ENCODE measurements around the gene TSC22D2. TPM values are rescaled to one million over a fixed set of nuclear protein-coding genes. Genes with fewer than 3 reads are reported as not detected.

Gene TSC22D2
- total and polyA plus RNA-seq, 2 of the 4 experiments (the other 2 are of a cell fraction) = 12.2 to 20.5 TPM

DNA sequence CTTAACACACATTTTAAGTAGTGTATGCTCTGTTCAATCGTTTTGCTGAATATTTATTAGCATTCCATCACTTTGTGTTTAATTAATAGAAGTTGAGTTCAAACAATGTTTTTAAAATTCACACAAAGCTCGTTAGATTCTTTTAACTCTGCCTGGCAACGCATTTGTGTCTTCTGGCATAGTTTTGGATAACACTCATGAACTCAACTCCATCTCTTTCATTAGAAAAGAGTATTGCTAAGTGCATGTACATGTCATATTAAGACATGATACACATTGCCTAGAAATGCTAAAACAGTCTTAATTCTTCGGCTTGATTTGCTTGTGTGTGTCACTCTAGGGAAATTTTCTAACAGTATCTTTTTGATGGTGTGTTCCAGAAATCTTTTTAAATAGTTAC, 15.7 kb downstream of the TSC22D2 start:
- Histone ChIP-seq H3K9me1 (ENCODE audit: insufficient read depth, low read length) (no peaks in the 10 kb centered on the region), H4K5ac (ENCODE audit: low read depth, low read length) (0 out of 2 replicates have a peak overlapping the region, but pooled peaks have one; percentile 29), H2AK9ac (replicated peaks; ENCODE audit: low read depth, low read length, poor library complexity) (no peak overlapping the region), H4K91ac (ENCODE audit: insufficient read depth, low read depth, low read length) (no peak overlapping the region), H2AK5ac (ENCODE audit: low read depth, low read length) (no peak overlapping the region), H2AFZ (replicated peaks; ENCODE audit: low read length, poor library complexity) (no peak overlapping the region), H3K18ac (ENCODE audit: low read depth, low read length) (no peak overlapping the region; the same call in 1 of the 2 replicates), H3K79me1 (ENCODE audit: low read depth in 1 of 2, low read length in 2 of 2) (peaks cover 3 to 33% of the 10 kb centered on the region in 2 experiments; a peak in 2 of 4 replicates), H3K4me3 (ENCODE audit: insufficient read depth, low read depth, low read length) (no peak overlapping the region), H3K9me3 (ENCODE audit: control insufficient read depth, insufficient read depth, low read length) (no peaks in the 10 kb centered on the region), H3K27ac (ENCODE audit: insufficient read depth, low read length) (no peak overlapping the region), H3K56ac (ENCODE audit: extremely low read depth, insufficient read depth, low read length) (no peak overlapping the region), H4K20me1 (ENCODE audit: insufficient read depth, low read length) (peaks cover 69% of the 10 kb centered on the region; the same call in 1 of the 2 replicates), H3K4me1 (ENCODE audit: control insufficient read depth, insufficient read depth, low read length) (peaks cover 11% of the 10 kb centered on the region), H3K27me3 (ENCODE audit: control insufficient read depth, insufficient read depth, low read length) (no peaks in the 10 kb centered on the region), H3K9ac (ENCODE audit: low read depth, low read length) (no peak overlapping the region), H3K4me2 (ENCODE audit: low read depth, low read length) (peak overlapping the region; percentile 6; the same call in 1 of the 2 replicates), H2BK5ac (ENCODE audit: low read depth, low read length, poor library complexity, severe bottlenecking) (peak overlapping the region; percentile 7), H2BK20ac (ENCODE audit: low read depth, low read length) (no peak overlapping the region), H3K14ac (replicated peaks; ENCODE audit: low read depth, low read length) (no peak overlapping the region), H3K4ac (ENCODE audit: low read depth, low read length) (no peak overlapping the region), H2BK15ac (ENCODE audit: low read depth, low read length) (no peak overlapping the region), H4K8ac (ENCODE audit: low read depth in 2 of 2, low read length in 2 of 2) (no peak overlapping the region; a peak in 1 of 4 replicates), H2BK120ac (ENCODE audit: low read depth, low read length) (no peak overlapping the region), H3K23ac (ENCODE audit: low read depth, low read length) (no peak overlapping the region), H3K36me3 (ENCODE audit: control insufficient read depth, insufficient read depth, low read length) (no peaks in the 10 kb centered on the region; the same call in 1 of the 2 replicates)
- ChIA-PET POLR2A (ENCODE audit: unreplicated experiment) (no interaction called here), CTCF (interaction anchor here (1.1 kb wide), 1 partner anchor 8 kb away, joined by 3 read pairs; no protein-coding TSS in a partner anchor)
- BruUV-seq (replicated peaks) = no TSS peak
- intact Hi-C loops (cut with micrococcal nuclease) = no loop called here
- WGBS, 2 experiments (ENCODE audit: extremely low coverage in 2 of 2, insufficient read length in 1 of 2) = no CpG with 5 or more reads among the region's 4 CpGs
- dilution Hi-C loops (cut with HindIII; ENCODE audit: low sequenced_read_pairs, unreplicated experiment) = no loop called here
- TF ChIP-seq, protein P1, sequence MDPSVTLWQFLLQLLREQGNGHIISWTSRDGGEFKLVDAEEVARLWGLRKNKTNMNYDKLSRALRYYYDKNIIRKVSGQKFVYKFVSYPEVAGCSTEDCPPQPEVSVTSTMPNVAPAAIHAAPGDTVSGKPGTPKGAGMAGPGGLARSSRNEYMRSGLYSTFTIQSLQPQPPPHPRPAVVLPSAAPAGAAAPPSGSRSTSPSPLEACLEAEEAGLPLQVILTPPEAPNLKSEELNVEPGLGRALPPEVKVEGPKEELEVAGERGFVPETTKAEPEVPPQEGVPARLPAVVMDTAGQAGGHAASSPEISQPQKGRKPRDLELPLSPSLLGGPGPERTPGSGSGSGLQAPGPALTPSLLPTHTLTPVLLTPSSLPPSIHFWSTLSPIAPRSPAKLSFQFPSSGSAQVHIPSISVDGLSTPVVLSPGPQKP (IDR thresholded peaks at IDR 0.05; ENCODE audit: borderline replicate concordance, low read depth, low read length) = no peak
- TF ChIP-seq CHD1 (IDR thresholded peaks at IDR 0.05; ENCODE audit: low read depth, low read length) (no peak), RFX5 (IDR thresholded peaks at IDR 0.05; ENCODE audit: low read depth, low read length) (no peak), NFE2L2 (IDR thresholded peaks at IDR 0.05; ENCODE audit: low read depth, low read length) (no peak), MAZ (IDR thresholded peaks at IDR 0.05; ENCODE audit: borderline replicate concordance, low read depth, low read length) (no peak), CEBPB (IDR thresholded peaks at IDR 0.05; ENCODE audit: low read depth, low read length) (no peak), MAFK (IDR thresholded peaks at IDR 0.05; ENCODE audit: low read depth, low read length) (no peak), RAD21 (IDR thresholded peaks at IDR 0.05; ENCODE audit: low read length) (no peak), MXI1 (IDR thresholded peaks at IDR 0.05; ENCODE audit: borderline replicate concordance, low read depth, low read length) (no peak), RCOR1 (IDR thresholded peaks at IDR 0.05; ENCODE audit: insufficient replicate concordance, low read length) (no peak), POLR2A (IDR thresholded peaks at IDR 0.05; ENCODE audit: low read depth, low read length) (no peak), FOS (IDR thresholded peaks at IDR 0.05; ENCODE audit: low read depth, low read length) (no peak), SMC3 (IDR thresholded peaks at IDR 0.05; ENCODE audit: low read depth, low read length) (no peak), BHLHE40 (IDR thresholded peaks at IDR 0.05; ENCODE audit: low read depth, low read length) (no peak)
- TF ChIP-seq, protein P2, sequence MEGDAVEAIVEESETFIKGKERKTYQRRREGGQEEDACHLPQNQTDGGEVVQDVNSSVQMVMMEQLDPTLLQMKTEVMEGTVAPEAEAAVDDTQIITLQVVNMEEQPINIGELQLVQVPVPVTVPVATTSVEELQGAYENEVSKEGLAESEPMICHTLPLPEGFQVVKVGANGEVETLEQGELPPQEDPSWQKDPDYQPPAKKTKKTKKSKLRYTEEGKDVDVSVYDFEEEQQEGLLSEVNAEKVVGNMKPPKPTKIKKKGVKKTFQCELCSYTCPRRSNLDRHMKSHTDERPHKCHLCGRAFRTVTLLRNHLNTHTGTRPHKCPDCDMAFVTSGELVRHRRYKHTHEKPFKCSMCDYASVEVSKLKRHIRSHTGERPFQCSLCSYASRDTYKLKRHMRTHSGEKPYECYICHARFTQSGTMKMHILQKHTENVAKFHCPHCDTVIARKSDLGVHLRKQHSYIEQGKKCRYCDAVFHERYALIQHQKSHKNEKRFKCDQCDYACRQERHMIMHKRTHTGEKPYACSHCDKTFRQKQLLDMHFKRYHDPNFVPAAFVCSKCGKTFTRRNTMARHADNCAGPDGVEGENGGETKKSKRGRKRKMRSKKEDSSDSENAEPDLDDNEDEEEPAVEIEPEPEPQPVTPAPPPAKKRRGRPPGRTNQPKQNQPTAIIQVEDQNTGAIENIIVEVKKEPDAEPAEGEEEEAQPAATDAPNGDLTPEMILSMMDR (conservative IDR thresholded peaks at IDR 0.05; ENCODE audit: low read depth, low read length) = no peak
- TF ChIP-seq, protein P3, sequence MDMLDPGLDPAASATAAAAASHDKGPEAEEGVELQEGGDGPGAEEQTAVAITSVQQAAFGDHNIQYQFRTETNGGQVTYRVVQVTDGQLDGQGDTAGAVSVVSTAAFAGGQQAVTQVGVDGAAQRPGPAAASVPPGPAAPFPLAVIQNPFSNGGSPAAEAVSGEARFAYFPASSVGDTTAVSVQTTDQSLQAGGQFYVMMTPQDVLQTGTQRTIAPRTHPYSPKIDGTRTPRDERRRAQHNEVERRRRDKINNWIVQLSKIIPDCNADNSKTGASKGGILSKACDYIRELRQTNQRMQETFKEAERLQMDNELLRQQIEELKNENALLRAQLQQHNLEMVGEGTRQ (IDR thresholded peaks at IDR 0.05; ENCODE audit: low read depth, low read length) = no peak
- DNase-seq (no peak), ATAC-seq (ENCODE audit: low read depth) (no peak)
- in situ Hi-C loops (cut with MboI; ENCODE audit: low sequenced_read_pairs) = no loop called here
